OCI-LY7 (cell line): ENCODE data around the gene BEX5.

Experiments used
- EZH2phosphoT487 ChIP-seq: fragments of 200-600 bp; sonication (generic); IDR thresholded peaks from 2 replicates; pipeline ENCODE4 v1.6.1; 2018; ENCODE audit warnings: low read depth, borderline replicate concordance, mild to moderate bottlenecking, mixed run types, antibody characterized with exemption, low read length, moderate library complexity, mixed read lengths
- TF ChIP-seq, protein P1 (sequence below): fragments of 200-600 bp; sonication (generic); conservative IDR thresholded peaks from 2 replicates; pipeline ENCODE4 v1.5.1; 2014; ENCODE audit warnings: mild to moderate bottlenecking, antibody characterized with exemption, low read length, moderate library complexity, mixed read lengths

DNA sequence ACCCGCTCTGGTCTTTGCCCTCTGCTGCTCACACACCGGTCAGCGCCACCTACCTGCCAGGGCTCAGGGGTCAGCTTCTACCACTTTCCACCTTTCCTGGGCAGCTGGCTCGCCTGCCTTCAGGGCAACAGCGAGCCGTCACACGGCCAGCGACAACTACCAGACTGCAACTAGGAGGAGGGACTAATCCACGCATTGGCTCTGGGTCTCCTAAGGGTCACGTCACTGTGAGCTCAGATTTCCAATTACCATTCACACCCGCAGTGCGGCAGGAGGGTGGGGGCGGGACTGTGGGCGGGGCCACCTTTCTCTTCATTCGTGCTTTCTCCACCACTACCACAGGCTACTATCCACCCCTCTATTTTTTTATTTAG, at the start of gene BEX5:
- TF ChIP-seq, protein P1, sequence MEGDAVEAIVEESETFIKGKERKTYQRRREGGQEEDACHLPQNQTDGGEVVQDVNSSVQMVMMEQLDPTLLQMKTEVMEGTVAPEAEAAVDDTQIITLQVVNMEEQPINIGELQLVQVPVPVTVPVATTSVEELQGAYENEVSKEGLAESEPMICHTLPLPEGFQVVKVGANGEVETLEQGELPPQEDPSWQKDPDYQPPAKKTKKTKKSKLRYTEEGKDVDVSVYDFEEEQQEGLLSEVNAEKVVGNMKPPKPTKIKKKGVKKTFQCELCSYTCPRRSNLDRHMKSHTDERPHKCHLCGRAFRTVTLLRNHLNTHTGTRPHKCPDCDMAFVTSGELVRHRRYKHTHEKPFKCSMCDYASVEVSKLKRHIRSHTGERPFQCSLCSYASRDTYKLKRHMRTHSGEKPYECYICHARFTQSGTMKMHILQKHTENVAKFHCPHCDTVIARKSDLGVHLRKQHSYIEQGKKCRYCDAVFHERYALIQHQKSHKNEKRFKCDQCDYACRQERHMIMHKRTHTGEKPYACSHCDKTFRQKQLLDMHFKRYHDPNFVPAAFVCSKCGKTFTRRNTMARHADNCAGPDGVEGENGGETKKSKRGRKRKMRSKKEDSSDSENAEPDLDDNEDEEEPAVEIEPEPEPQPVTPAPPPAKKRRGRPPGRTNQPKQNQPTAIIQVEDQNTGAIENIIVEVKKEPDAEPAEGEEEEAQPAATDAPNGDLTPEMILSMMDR = no peak
- TF ChIP-seq EZH2phosphoT487 = no peak
